Measurements from ENCODE around the gene FBXL16. TPM values are rescaled to one million over a fixed set of nuclear protein-coding genes. Genes with fewer than 3 reads are reported as not detected.
A peak's percentile ranks its signal among the peaks of the same experiment; 100 is the strongest.

Gene FBXL16
- total RNA-seq, 1 donor from 2014 or later: 0.13 TPM

DNA sequence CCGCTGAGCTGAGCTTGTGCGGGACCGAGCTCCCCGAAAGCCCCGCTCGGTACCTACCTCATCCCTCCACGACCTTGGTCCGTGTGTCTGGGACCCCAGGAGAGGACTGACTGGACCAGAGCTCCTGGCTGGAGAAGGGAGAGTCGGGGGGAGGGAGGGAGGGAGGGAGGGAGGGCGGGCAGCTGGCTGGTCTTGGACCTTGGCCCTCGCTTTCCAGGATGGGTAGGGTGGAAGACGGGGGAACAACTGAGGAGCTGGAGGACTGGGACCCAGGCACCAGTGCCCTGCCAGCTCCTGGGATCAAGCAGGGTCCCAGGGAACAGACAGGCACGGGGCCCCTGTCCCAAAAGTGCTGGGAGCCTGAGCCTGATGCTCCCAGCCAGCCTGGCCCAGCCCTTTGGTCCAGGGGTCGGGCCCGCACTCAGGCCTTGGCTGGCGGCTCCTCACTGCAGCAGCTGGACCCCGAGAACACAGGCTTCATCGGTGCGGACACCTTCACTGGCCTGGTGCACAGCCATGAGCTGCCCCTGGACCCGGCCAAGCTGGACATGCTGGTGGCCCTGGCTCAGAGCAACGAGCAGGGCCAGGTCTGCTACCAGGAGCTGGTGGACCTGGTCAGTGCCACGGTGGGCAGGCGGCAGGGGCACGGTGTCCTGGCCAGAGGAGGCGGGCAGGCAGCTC, 29.6 kb downstream of the FBXL16 start:
- Histone ChIP-seq H3F3A (ENCODE audit: low read depth) (peaks cover 45% of the 10 kb centered on the region), H3K9me3 (ENCODE audit: low read depth) (no peaks in the 10 kb centered on the region), H3K4me2 (peak overlapping the region; percentile 81), H3K27ac (no peak overlapping the region), H3K4me1 (peaks cover 7% of the 10 kb centered on the region), H3K36me3 (no peaks in the 10 kb centered on the region), H2AFZ (replicated peaks) (no peak overlapping the region), H3K27me3 (peaks cover 17% of the 10 kb centered on the region), H4K20me1 (ENCODE audit: low read depth) (peaks cover 26% of the 10 kb centered on the region), H3K9ac (no peak overlapping the region), H3K4me3 (peak overlapping the region; percentile 50), H3K79me2 (ENCODE audit: low read depth) (peaks cover 4% of the 10 kb centered on the region)
- TF ChIP-seq EZH2 (IDR thresholded peaks at IDR 0.05) (no peak), EZH2phosphoT487 (IDR thresholded peaks at IDR 0.05) (no peak)
- TF ChIP-seq, protein P1, sequence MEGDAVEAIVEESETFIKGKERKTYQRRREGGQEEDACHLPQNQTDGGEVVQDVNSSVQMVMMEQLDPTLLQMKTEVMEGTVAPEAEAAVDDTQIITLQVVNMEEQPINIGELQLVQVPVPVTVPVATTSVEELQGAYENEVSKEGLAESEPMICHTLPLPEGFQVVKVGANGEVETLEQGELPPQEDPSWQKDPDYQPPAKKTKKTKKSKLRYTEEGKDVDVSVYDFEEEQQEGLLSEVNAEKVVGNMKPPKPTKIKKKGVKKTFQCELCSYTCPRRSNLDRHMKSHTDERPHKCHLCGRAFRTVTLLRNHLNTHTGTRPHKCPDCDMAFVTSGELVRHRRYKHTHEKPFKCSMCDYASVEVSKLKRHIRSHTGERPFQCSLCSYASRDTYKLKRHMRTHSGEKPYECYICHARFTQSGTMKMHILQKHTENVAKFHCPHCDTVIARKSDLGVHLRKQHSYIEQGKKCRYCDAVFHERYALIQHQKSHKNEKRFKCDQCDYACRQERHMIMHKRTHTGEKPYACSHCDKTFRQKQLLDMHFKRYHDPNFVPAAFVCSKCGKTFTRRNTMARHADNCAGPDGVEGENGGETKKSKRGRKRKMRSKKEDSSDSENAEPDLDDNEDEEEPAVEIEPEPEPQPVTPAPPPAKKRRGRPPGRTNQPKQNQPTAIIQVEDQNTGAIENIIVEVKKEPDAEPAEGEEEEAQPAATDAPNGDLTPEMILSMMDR (IDR thresholded peaks at IDR 0.05): no peak
- no peak overlapping the region for H3K27ac Mint-ChIP-seq
- H3K4me1 Mint-ChIP-seq: peaks cover 5% of the 10 kb centered on the region
- no peak for DNase-seq (ENCODE audit: low spot score)
- no peaks in the 10 kb centered on the region for H3K9me3 Mint-ChIP-seq
- H3K4me3 Mint-ChIP-seq: no peak overlapping the region
- no peaks in the 10 kb centered on the region for H3K36me3 Mint-ChIP-seq
- H3K27me3 Mint-ChIP-seq (ENCODE audit: insufficient read depth, low read depth): peaks cover 2% of the 10 kb centered on the region

DNA sequence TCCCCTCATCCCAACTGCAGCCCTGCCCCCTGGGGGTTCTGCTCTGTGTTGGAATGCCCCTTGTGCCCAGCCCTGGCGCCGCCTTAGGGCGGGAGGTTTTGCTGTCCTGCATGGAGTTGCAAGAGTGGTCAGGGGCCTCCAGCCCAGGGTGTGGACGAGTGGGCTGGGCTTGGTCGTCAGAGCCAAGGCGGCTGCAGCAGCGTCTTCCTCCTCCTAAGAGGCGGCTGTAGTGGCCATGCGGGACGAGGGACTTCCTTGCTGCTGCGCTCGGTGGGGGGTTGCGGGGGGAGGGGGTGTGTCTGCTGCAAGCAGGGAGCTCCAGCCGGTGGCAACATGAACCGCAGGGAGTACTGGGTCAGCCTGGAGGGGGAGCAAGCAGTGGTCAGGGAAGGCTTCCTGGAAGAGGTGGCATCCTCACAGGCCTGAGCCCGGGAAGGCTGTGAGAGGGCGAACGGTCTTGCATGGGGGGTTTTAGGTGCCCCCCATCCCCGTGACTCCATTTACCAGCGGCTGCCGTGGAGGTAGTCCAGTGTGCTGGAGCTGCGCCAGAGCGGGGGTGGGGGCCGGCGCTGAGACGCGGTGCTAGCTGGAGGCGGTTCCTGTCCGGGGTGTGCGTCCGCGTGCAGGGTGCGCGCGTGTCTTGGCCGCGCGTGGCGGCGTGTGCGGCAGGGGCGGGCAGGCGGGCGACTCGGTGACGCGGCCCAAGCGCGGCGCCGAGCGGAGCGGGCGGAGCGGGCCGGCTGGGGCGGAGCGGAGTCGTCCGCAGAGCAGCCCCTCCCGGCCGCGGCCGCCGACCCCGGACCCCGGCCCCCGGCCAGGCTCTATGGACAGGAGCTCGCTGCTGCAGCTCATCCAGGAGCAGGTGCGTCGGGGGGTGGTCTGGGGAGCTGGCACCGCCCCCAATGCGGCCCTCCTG, 30.4 kb downstream of the FBXL16 start, which contains the start of gene RHBDL1:
TSS of gene RHBDL1 (plus strand) at position 704 of the 916 bp plus-strand sequence. CDS start at position 824, 120 bp downstream.
- Mint-ChIP-seq H3K36me3 (no peaks in the 10 kb centered on the region), H3K27me3 (ENCODE audit: insufficient read depth, low read depth) (peaks cover 2% of the 10 kb centered on the region), H3K9me3 (no peaks in the 10 kb centered on the region), H3K4me1 (peaks cover 3% of the 10 kb centered on the region), H3K4me3 (peak within 1 kb of the TSS; percentile 74), H3K27ac (no peak within 1 kb of the TSS)
- Histone ChIP-seq H3K36me3 (no peaks in the 10 kb centered on the region), H3K27ac (no peak within 1 kb of the TSS), H2AFZ (replicated peaks) (no peak within 1 kb of the TSS), H3K9ac (no peak within 1 kb of the TSS), H4K20me1 (ENCODE audit: low read depth) (peaks cover 22% of the 10 kb centered on the region), H3K27me3 (peaks cover 17% of the 10 kb centered on the region), H3K4me2 (peak within 1 kb of the TSS; percentile 81), H3K4me1 (peaks cover 7% of the 10 kb centered on the region), H3F3A (ENCODE audit: low read depth) (peaks cover 39% of the 10 kb centered on the region), H3K79me2 (ENCODE audit: low read depth) (no peaks in the 10 kb centered on the region), H3K4me3 (peak within 1 kb of the TSS; percentile 50), H3K9me3 (ENCODE audit: low read depth) (no peaks in the 10 kb centered on the region)
- no peak for TF ChIP-seq EZH2 (IDR thresholded peaks at IDR 0.05)
- TF ChIP-seq EZH2phosphoT487 (IDR thresholded peaks at IDR 0.05): no peak
- TF ChIP-seq, protein P1 (IDR thresholded peaks at IDR 0.05): no peak
- DNase-seq (ENCODE audit: low spot score): peak; percentile 61

DNA sequence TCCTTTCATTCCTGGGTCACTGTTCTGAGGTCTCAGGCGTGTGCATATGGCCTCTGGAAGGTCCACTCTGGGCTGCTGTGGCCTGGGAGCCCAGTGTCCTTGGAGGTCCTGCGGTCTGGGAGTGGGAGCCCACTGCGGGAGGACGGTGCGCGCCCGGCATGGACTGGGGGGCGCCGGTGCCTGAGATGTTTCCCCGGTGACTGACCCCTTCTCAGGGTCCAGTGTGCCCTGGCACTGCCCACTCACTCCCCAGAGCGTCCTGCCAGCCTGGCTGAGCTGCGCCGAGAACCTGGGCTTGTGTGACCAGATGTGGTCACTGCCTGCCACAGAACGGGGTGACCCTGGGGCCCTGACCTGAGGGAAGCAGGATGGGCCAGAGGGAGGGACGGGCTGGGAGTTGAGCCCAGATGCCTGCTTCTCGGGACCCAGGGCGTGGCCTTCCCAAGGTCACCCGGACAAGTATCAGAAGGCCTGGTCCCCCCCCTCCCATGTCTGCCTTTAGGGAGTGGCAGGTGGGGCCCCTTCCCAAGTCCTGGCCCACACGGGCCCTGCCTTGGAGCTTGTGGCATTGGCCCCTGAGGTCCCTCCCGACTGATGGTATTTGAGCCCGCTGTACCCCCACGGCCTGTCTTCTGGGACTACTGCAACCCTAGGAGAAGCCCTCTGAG, 31.3 kb downstream of the FBXL16 start:
- Histone ChIP-seq H3K36me3 (no peaks in the 10 kb centered on the region), H3K79me2 (ENCODE audit: low read depth) (peaks cover 1% of the 10 kb centered on the region), H3K9ac (no peak overlapping the region), H3K4me3 (no peak overlapping the region), H3K9me3 (ENCODE audit: low read depth) (no peaks in the 10 kb centered on the region), H3K27ac (no peak overlapping the region), H3K27me3 (peaks cover 17% of the 10 kb centered on the region), H3F3A (ENCODE audit: low read depth) (peaks cover 34% of the 10 kb centered on the region), H4K20me1 (ENCODE audit: low read depth) (peaks cover 30% of the 10 kb centered on the region), H2AFZ (replicated peaks) (no peak overlapping the region), H3K4me1 (peaks cover 7% of the 10 kb centered on the region), H3K4me2 (peak overlapping the region; percentile 81)
- H3K27ac Mint-ChIP-seq: no peak overlapping the region
- no peak for DNase-seq (ENCODE audit: low spot score)
- peaks cover 2% of the 10 kb centered on the region for H3K27me3 Mint-ChIP-seq (ENCODE audit: insufficient read depth, low read depth)
- no peak for TF ChIP-seq EZH2phosphoT487 (IDR thresholded peaks at IDR 0.05)
- TF ChIP-seq, protein P1 (IDR thresholded peaks at IDR 0.05): no peak
- no peak for TF ChIP-seq EZH2 (IDR thresholded peaks at IDR 0.05)
- peaks cover 3% of the 10 kb centered on the region for H3K4me1 Mint-ChIP-seq
- H3K4me3 Mint-ChIP-seq: no peak overlapping the region
- H3K36me3 Mint-ChIP-seq: no peaks in the 10 kb centered on the region
- H3K9me3 Mint-ChIP-seq: no peaks in the 10 kb centered on the region
